ENCODE data around the gene CPZ. TPM values are rescaled to one million over a fixed set of nuclear protein-coding genes. Genes with fewer than 3 reads are reported as not detected.
A peak's percentile ranks its signal among the peaks of the same experiment; 100 is the strongest.

CPZ gene
- total RNA-seq, 4 donors from 2014 or later, result 0.32 to 4.2 (median 2.1) TPM

DNA sequence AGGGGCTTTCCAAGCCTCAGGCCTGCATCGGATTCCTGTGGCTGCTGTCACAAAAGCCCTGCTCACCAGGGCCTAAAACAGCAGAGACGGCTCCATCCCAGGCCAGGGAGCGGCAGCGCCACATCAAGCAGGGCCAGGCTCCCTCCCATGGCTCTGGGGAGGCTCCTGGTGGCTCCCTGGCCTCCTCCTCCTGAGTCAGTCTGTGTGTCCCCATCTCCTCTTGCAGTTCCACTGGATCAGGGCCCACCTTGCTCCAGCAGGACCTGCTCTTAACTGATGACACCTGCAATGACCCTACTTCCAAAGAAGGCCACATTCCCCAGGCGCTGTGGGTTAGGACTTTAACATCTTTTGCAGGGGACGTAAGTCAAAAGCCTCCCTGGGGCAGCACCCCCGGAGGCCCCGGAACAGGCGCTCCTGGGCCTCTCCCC, 51.9 kb downstream of the CPZ start:
- Histone ChIP-seq H3K27ac (no peak overlapping the region), H3K4me3 (no peak overlapping the region), H3K36me3 (no peaks in the 10 kb centered on the region), H3K9me3 (no peaks in the 10 kb centered on the region), H3K4me1 (no peaks in the 10 kb centered on the region), H3K27me3 (peaks cover 18% of the 10 kb centered on the region)
- peak in 1 of 2 donors; percentile 56 for DNase-seq (ENCODE audit: low spot score in 2 of 2)
- TF ChIP-seq EP300 (IDR thresholded peaks at IDR 0.05), result no peak
- no peak for TF ChIP-seq POLR2A (IDR thresholded peaks at IDR 0.05)
- TF ChIP-seq POLR2AphosphoS5 (IDR thresholded peaks at IDR 0.05), result no peak
- TF ChIP-seq CTCF (IDR thresholded peaks at IDR 0.05), result no peak
- 81% methylated on average over 5 of the region's 9 CpGs for WGBS

- TF ChIP-seq EP300 (IDR thresholded peaks at IDR 0.05), result no peak
- TF ChIP-seq POLR2AphosphoS5 (IDR thresholded peaks at IDR 0.05), result no peak
- no peak for TF ChIP-seq POLR2A (IDR thresholded peaks at IDR 0.05)
- TF ChIP-seq CTCF (IDR thresholded peaks at IDR 0.05), result no peak
- 90% methylated on average over 15 of the region's 22 CpGs for WGBS
- peak in 1 of 2 donors; percentile 74 for DNase-seq (ENCODE audit: low spot score in 2 of 2)
Observed at GRCh38 chr4:8644966-8645752, 52.6 kb downstream of the CPZ start.

GRCh38 chr4:8645753-8646124, 53.2 kb downstream of the CPZ start:
- no peaks in the 10 kb centered on the region for H3K36me3 ChIP-seq
- H3K9me3 ChIP-seq, result no peaks in the 10 kb centered on the region
- 94% methylated on average over 6 of the region's 16 CpGs for WGBS
- no peak overlapping the region for H3K4me3 ChIP-seq
- no peak overlapping the region for H3K27ac ChIP-seq
- DNase-seq (ENCODE audit: low spot score in 2 of 2), result peak in 1 of 2 donors; percentile 57
- no peaks in the 10 kb centered on the region for H3K4me1 ChIP-seq
- H3K27me3 ChIP-seq, result peaks cover 20% of the 10 kb centered on the region
- TF ChIP-seq CTCF (IDR thresholded peaks at IDR 0.05), result no peak
- no peak for TF ChIP-seq POLR2A (IDR thresholded peaks at IDR 0.05)
- no peak for TF ChIP-seq POLR2AphosphoS5 (IDR thresholded peaks at IDR 0.05)
- TF ChIP-seq EP300 (IDR thresholded peaks at IDR 0.05), result no peak

More at GRCh38 chr4:8644966-8645752, 52.6 kb downstream of the CPZ start:
- Histone ChIP-seq H3K9me3 (no peaks in the 10 kb centered on the region), H3K36me3 (no peaks in the 10 kb centered on the region), H3K4me1 (no peaks in the 10 kb centered on the region), H3K27ac (no peak overlapping the region), H3K4me3 (no peak overlapping the region), H3K27me3 (peaks cover 20% of the 10 kb centered on the region)

- peak in 1 of 2 donors; percentile 67 for DNase-seq (ENCODE audit: low spot score in 2 of 2)
- H3K9me3 ChIP-seq, result no peaks in the 10 kb centered on the region
- H3K27ac ChIP-seq, result no peak overlapping the region
- H3K27me3 ChIP-seq, result peaks cover 20% of the 10 kb centered on the region
- no peak overlapping the region for H3K4me3 ChIP-seq
- WGBS, result 80% methylated on average over 34 of the region's 36 CpGs
- H3K4me1 ChIP-seq, result no peaks in the 10 kb centered on the region
- no peak for TF ChIP-seq POLR2A (IDR thresholded peaks at IDR 0.05)
- no peak for TF ChIP-seq EP300 (IDR thresholded peaks at IDR 0.05)
- no peak for TF ChIP-seq POLR2AphosphoS5 (IDR thresholded peaks at IDR 0.05)
- TF ChIP-seq CTCF (IDR thresholded peaks at IDR 0.05), result no peak
- no peaks in the 10 kb centered on the region for H3K36me3 ChIP-seq
Observed at GRCh38 chr4:8646296-8647093, 53.9 kb downstream of the CPZ start.

GRCh38 chr4:8647094-8647570, 54.6 kb downstream of the CPZ start:
- H3K27ac ChIP-seq, result no peak overlapping the region
- H3K4me1 ChIP-seq, result no peaks in the 10 kb centered on the region
- peak in 1 of 2 donors; percentile 53 for DNase-seq (ENCODE audit: low spot score in 2 of 2)
- WGBS, result 78% methylated on average over 14 of the region's 14 CpGs
- no peak overlapping the region for H3K4me3 ChIP-seq
- TF ChIP-seq EP300 (IDR thresholded peaks at IDR 0.05) (no peak), CTCF (IDR thresholded peaks at IDR 0.05) (no peak)
- no peaks in the 10 kb centered on the region for H3K9me3 ChIP-seq
- peaks cover 20% of the 10 kb centered on the region for H3K27me3 ChIP-seq
- no peaks in the 10 kb centered on the region for H3K36me3 ChIP-seq

Measured in suprapubic skin (tissue), 4 donors.